ENCODE data around the gene STAP2.

DNA sequence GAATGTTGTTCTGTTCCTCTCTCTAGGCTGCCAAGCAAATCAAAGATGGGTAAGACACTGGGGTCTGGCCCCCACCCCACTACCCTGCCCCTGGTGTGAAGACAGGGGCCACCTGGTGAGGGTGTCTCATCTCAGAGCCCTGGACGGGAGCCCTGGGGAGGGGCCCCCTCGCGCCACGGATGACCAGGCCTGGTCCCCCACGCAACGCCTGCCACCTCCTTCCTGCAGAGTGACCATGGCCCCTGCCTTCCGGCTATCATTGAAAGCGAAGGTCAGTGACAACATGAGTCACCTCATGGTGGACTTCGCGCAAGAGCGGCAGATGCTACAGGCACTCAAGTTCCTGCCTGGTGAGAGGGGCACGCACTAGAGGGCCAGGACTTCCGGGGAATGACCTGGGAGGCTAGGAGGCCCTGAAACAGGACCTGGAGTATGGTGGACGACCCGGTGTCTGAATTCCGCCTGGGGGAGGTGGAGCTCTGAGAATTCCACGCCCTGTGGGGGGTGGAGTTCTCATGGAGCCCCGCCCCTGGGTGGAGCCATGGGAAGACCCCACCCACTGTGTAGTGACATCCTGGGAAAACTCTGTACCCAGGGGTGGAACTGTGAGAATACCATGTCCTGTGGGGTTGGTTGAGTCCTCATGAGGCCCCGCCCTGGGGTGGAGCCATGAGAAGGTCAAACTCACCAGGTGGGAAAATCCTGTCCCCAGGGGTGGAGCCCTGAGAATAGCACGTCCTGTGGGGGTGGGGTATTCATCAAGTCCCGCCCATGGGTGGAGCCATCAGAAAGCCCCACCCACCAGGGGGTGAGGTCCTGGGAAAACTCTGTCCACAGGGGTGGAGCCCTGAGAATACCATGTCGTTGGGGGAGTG is 28.1 kb downstream of the STAP2 start:
- TF ChIP-seq EZH2 (IDR thresholded peaks at IDR 0.05) (no peak), POLR2AphosphoS5 (IDR thresholded peaks at IDR 0.05; ENCODE audit: borderline replicate concordance, low read depth, low read length) (no peak)
